ENCODE results near the gene WDR4.
A peak's percentile ranks its signal among the peaks of the same experiment; 100 is the strongest.
"Not testable (repeated sequence)": the region's sequence is repeated elsewhere in the genome, so short reads cannot be mapped to it uniquely, and the experiment has no call there.

WDR4 gene

DNA sequence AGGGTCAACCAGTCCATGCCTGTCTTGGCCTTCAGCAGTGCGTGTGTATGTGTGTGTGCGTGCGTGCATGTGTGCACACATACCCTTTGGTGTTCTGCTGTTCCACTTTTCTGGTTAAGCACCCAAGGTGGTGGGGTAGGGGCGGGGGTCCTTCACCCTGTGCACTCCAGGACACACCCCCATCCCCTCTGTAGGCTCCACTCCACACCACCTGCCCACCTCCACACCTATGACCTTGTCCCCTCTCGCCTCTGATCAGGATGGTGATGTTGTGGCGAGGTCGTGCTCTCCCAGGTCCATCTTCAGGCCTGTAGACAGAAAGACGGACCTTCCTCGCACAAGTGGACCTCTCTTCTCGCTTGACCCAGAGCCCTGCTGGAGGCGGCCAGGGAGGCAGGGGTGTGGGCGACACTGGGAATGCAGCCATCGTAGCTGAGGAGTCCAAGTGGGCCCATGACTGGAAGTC lies 44.6 kb downstream of the WDR4 start:
- TF ChIP-seq RARB (CRISPR knock-in tag; IDR thresholded peaks at IDR 0.05) (no peak), TOX (CRISPR knock-in tag; IDR thresholded peaks at IDR 0.05; ENCODE audit: borderline replicate concordance) (no peak), ZFP30 (CRISPR knock-in tag; IDR thresholded peaks at IDR 0.05) (no peak), PPARA (CRISPR knock-in tag; IDR thresholded peaks at IDR 0.05; ENCODE audit: borderline replicate concordance) (no peak), ZFP3 (CRISPR knock-in tag; IDR thresholded peaks at IDR 0.05) (no peak)
- TF ChIP-seq, protein P1, sequence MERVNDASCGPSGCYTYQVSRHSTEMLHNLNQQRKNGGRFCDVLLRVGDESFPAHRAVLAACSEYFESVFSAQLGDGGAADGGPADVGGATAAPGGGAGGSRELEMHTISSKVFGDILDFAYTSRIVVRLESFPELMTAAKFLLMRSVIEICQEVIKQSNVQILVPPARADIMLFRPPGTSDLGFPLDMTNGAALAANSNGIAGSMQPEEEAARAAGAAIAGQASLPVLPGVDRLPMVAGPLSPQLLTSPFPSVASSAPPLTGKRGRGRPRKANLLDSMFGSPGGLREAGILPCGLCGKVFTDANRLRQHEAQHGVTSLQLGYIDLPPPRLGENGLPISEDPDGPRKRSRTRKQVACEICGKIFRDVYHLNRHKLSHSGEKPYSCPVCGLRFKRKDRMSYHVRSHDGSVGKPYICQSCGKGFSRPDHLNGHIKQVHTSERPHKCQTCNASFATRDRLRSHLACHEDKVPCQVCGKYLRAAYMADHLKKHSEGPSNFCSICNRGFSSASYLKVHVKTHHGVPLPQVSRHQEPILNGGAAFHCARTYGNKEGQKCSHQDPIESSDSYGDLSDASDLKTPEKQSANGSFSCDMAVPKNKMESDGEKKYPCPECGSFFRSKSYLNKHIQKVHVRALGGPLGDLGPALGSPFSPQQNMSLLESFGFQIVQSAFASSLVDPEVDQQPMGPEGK (CRISPR knock-in tag; IDR thresholded peaks at IDR 0.05; ENCODE audit: borderline replicate concordance) = no peak
- TF ChIP-seq, protein P2, sequence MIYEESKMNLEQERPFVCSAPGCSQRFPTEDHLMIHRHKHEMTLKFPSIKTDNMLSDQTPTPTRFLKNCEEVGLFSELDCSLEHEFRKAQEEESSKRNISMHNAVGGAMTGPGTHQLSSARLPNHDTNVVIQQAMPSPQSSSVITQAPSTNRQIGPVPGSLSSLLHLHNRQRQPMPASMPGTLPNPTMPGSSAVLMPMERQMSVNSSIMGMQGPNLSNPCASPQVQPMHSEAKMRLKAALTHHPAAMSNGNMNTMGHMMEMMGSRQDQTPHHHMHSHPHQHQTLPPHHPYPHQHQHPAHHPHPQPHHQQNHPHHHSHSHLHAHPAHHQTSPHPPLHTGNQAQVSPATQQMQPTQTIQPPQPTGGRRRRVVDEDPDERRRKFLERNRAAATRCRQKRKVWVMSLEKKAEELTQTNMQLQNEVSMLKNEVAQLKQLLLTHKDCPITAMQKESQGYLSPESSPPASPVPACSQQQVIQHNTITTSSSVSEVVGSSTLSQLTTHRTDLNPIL (CRISPR knock-in tag; IDR thresholded peaks at IDR 0.05; ENCODE audit: low read depth) = no peak
- TF ChIP-seq, protein P3, sequence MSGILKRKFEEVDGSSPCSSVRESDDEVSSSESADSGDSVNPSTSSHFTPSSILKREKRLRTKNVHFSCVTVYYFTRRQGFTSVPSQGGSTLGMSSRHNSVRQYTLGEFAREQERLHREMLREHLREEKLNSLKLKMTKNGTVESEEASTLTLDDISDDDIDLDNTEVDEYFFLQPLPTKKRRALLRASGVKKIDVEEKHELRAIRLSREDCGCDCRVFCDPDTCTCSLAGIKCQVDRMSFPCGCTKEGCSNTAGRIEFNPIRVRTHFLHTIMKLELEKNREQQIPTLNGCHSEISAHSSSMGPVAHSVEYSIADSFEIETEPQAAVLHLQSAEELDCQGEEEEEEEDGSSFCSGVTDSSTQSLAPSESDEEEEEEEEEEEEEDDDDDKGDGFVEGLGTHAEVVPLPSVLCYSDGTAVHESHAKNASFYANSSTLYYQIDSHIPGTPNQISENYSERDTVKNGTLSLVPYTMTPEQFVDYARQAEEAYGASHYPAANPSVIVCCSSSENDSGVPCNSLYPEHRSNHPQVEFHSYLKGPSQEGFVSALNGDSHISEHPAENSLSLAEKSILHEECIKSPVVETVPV (CRISPR knock-in tag; IDR thresholded peaks at IDR 0.05) = no peak
- TF ChIP-seq, protein P4, sequence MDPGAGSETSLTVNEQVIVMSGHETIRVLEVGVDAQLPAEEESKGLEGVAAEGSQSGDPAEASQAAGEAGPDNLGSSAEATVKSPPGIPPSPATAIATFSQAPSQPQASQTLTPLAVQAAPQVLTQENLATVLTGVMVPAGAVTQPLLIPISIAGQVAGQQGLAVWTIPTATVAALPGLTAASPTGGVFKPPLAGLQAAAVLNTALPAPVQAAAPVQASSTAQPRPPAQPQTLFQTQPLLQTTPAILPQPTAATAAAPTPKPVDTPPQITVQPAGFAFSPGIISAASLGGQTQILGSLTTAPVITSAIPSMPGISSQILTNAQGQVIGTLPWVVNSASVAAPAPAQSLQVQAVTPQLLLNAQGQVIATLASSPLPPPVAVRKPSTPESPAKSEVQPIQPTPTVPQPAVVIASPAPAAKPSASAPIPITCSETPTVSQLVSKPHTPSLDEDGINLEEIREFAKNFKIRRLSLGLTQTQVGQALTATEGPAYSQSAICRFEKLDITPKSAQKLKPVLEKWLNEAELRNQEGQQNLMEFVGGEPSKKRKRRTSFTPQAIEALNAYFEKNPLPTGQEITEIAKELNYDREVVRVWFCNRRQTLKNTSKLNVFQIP (CRISPR knock-in tag; IDR thresholded peaks at IDR 0.05; ENCODE audit: borderline replicate concordance, low read depth) = no peak
- TF ChIP-seq, protein P5, sequence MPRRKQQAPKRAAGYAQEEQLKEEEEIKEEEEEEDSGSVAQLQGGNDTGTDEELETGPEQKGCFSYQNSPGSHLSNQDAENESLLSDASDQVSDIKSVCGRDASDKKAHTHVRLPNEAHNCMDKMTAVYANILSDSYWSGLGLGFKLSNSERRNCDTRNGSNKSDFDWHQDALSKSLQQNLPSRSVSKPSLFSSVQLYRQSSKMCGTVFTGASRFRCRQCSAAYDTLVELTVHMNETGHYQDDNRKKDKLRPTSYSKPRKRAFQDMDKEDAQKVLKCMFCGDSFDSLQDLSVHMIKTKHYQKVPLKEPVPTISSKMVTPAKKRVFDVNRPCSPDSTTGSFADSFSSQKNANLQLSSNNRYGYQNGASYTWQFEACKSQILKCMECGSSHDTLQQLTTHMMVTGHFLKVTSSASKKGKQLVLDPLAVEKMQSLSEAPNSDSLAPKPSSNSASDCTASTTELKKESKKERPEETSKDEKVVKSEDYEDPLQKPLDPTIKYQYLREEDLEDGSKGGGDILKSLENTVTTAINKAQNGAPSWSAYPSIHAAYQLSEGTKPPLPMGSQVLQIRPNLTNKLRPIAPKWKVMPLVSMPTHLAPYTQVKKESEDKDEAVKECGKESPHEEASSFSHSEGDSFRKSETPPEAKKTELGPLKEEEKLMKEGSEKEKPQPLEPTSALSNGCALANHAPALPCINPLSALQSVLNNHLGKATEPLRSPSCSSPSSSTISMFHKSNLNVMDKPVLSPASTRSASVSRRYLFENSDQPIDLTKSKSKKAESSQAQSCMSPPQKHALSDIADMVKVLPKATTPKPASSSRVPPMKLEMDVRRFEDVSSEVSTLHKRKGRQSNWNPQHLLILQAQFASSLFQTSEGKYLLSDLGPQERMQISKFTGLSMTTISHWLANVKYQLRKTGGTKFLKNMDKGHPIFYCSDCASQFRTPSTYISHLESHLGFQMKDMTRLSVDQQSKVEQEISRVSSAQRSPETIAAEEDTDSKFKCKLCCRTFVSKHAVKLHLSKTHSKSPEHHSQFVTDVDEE (CRISPR knock-in tag; IDR thresholded peaks at IDR 0.05) = no peak
- no peak for ATAC-seq

DNA sequence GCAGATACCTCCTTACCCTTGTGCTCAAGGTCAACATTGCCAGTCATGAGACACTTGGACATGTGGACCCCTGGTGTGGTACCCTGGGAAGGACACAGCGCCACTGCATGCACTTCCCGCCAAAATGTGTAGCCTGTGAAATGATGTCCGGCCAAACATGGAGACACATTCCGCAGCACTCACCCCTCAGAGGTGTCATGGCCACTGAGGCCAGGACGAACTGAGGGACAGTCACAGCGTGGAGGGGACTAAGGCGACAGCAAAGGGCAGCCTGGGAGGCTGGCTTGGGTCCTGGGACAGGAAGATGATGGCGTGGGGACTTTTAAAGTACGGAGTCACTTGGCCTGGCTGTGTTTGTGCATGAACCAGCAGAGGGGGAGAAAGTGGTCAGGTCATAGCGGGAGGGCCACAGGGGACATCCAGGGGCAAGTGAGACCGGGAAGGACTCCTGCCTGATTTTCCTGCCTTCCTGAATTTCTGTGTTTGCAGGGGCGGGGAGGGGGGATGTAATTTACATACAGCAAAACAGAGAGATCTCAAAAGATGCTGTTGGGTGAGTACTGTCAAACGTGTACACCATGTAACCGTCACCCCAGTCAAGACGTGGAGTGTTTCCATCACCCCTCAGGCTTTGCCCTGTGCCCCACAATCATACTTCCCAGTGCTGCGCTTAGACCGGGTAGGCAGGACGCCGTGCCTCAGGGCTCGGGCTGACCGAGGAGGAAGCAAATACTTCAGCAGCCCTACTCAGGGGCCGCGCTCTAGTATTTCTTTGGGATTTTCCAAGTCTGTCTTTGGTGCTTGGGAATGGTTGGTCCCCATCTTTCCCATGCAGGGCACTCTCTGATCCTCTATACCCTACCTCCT lies 45.2 kb downstream of the WDR4 start:
- ATAC-seq = no peak
- TF ChIP-seq ZC3H10 (CRISPR knock-in tag; IDR thresholded peaks at IDR 0.05) = no peak
- no peak for TF ChIP-seq TCF4 (CRISPR knock-in tag; IDR thresholded peaks at IDR 0.05; ENCODE audit: borderline replicate concordance)
- TF ChIP-seq, protein P4 (CRISPR knock-in tag; IDR thresholded peaks at IDR 0.05; ENCODE audit: borderline replicate concordance, low read depth) = no peak

DNA sequence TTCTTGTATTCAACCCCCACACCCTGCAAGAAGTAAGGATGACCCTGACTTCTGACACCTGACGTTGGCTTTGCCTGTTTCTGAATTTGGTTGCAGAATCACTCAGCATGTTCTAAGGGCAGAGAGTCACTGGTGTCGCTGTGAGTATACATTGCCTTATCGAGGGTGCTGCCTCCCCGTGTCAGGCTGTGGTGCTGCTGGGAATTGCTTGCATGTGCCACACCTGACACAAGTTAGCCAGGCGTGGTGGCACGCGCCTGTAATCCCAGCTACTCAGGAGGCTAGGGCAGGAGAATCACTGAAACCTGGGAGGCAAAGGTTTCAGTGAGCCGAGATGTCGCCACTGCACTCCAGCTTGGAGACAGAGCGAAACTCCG lies 45.9 kb downstream of the WDR4 start:
- ATAC-seq = peak; percentile 73
- TF ChIP-seq ZC3H10 (CRISPR knock-in tag; IDR thresholded peaks at IDR 0.05) (no peak), CSDC2 (CRISPR knock-in tag; IDR thresholded peaks at IDR 0.05) (no peak), RARB (CRISPR knock-in tag; IDR thresholded peaks at IDR 0.05) (no peak)
- TF ChIP-seq, protein P4 (CRISPR knock-in tag; IDR thresholded peaks at IDR 0.05; ENCODE audit: borderline replicate concordance, low read depth) = no peak

DNA sequence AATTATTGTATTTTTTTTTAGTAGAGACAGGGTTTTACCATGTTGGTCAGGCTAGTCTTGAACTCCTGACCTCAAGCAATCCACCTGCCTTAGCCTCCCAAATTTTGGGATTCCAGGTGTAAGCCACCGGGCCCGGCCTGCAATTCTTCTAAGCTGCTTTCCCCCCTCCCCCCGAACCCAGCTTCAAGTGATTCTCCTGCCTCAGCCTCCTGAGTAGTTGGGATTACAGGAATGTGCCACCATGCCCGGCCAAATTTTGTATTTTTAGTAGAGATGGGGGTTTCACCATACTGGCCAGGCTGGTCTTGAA lies 47.1 kb downstream of the WDR4 start:
- not testable (repeated sequence) for ATAC-seq

All from SK-N-SH treated with all-trans-retinoic acid at 6 μM for 48 hours (cell line).